Hepatocyte (in vitro differentiated cells): Measurements from ENCODE around the gene SLC23A2. TPM values are rescaled to one million over a fixed set of nuclear protein-coding genes. Genes with fewer than 3 reads are reported as not detected.

ENCODE experiments used
- DNase-seq: peaks from one replicate; pipeline ENCODE4 v3.0.0-alpha.2; 2016; ENCODE audit warnings: low spot score
- H2AFZ ChIP-seq: fragments of 200-600 bp; sonication (generic); 2 replicates; pipeline ENCODE4 v1.6.0; 2016; ENCODE audit warnings: antibody characterized with exemption, mild to moderate bottlenecking
- H3K27ac ChIP-seq: fragments of 200-600 bp; sonication (generic); 2 replicates; pipeline ENCODE4 v1.5.1; 2016; ENCODE audit warnings: mild to moderate bottlenecking
- H3K27me3 ChIP-seq: fragments of 200-600 bp; sonication (generic); 2 replicates; pipeline ENCODE4 v1.6.1; 2016
- H3K36me3 ChIP-seq: fragments of 200-600 bp; sonication (generic); replicated peaks from 2 replicates; pipeline ENCODE4 v1.5.1; 2016; ENCODE audit warnings: low read depth; ENCODE audit not compliant: insufficient read depth
- H3K4me1 ChIP-seq: fragments of 200-600 bp; sonication (generic); 2 replicates; pipeline ENCODE4 v1.5.1; 2016; ENCODE audit warnings: mild to moderate bottlenecking, moderate library complexity; ENCODE audit not compliant: insufficient read depth
- H3K4me2 ChIP-seq: fragments of 200-600 bp; sonication (generic); 2 replicates; pipeline ENCODE4 v1.6.0; 2016
- H3K4me3 ChIP-seq: fragments of 200-600 bp; sonication (generic); 2 replicates; pipeline ENCODE4 v1.5.1; 2016; ENCODE audit warnings: mild to moderate bottlenecking
- H3K79me2 ChIP-seq: fragments of 200-600 bp; sonication (generic); 2 replicates; pipeline ENCODE4 v1.6.0; 2017; ENCODE audit warnings: mild to moderate bottlenecking
- H3K9me2 ChIP-seq: fragments of 200-600 bp; sonication (generic); replicated peaks from 2 replicates; pipeline ENCODE4 v1.6.0; 2017; ENCODE audit warnings: mild to moderate bottlenecking; ENCODE audit not compliant: insufficient read depth
- H3K9me3 ChIP-seq: fragments of 200-600 bp; sonication (generic); 2 replicates; pipeline ENCODE4 v1.5.1; 2016; ENCODE audit warnings: low read depth, mild to moderate bottlenecking
- H4K20me1 ChIP-seq: fragments of 200-600 bp; sonication (generic); 2 replicates; pipeline ENCODE4 v1.6.0; 2016; ENCODE audit warnings: mild to moderate bottlenecking; ENCODE audit not compliant: insufficient read depth, poor library complexity, severe bottlenecking
- CTCF ChIP-seq: fragments of 200-600 bp; sonication (generic); IDR thresholded peaks from 2 replicates; pipeline ENCODE4 v1.5.1; 2016; ENCODE audit warnings: antibody characterized with exemption, mild to moderate bottlenecking; ENCODE audit not compliant: poor library complexity
- EZH2 ChIP-seq: fragments of 200-600 bp; sonication (generic); IDR thresholded peaks from 2 replicates; pipeline ENCODE4 v1.6.1; 2016; ENCODE audit warnings: antibody characterized with exemption, mild to moderate bottlenecking, borderline replicate concordance
- EZH2phosphoT487 ChIP-seq: fragments of 200-600 bp; sonication (generic); IDR thresholded peaks from one replicate; pipeline ENCODE4 v1.6.1; 2018; ENCODE audit warnings: antibody characterized with exemption, mild to moderate bottlenecking, low read depth, moderate library complexity; ENCODE audit not compliant: unreplicated experiment, severe bottlenecking
- WGBS: methylation state at CpG from one replicate; pipeline ENCODE4 v1.1.6; 2016; ENCODE audit warnings: low lambda C conversion rate; ENCODE audit errors: missing lambda C conversion rate; 5-methylcytosine and 5-hydroxymethylcytosine counted together
- polyA plus RNA-seq: library from polyadenylated mRNA; unstranded; fragments of >200 nt; fragmentation: Nextera tagmentation; extraction: Ambion mirVana; gene quantifications from 2 replicates; pipeline ENCODE4 v1.2.1, GENCODE V29; 2016
- total RNA-seq: library from RNA; depleted of rRNA; stranded (reverse); fragments of >200 nt; gene quantifications from 2 replicates; pipeline ENCODE4 v1.2.3, GENCODE V29; 2014

SLC23A2 gene
- total and polyA plus RNA-seq, 2 experiments from 2014 or later: 8.2 to 13.3 TPM

- H3K4me3 ChIP-seq: no peak overlapping the region
- no peaks in the 10 kb centered on the region for H3K4me1 ChIP-seq
- 84% methylated on average over 6 of the region's 6 CpGs for WGBS
- peaks cover 3% of the 10 kb centered on the region for H3K79me2 ChIP-seq
- H3K4me2 ChIP-seq: no peak overlapping the region
- no peaks in the 10 kb centered on the region for H3K9me3 ChIP-seq
- no peak overlapping the region for H2AFZ ChIP-seq
- DNase-seq: no peak
- no peak overlapping the region for H3K27ac ChIP-seq
- no peaks in the 10 kb centered on the region for H4K20me1 ChIP-seq
- H3K27me3 ChIP-seq: no peaks in the 10 kb centered on the region
- H3K36me3 ChIP-seq: no peaks in the 10 kb centered on the region
- H3K9me2 ChIP-seq: no peaks in the 10 kb centered on the region
- TF ChIP-seq EZH2phosphoT487 (no peak), EZH2 (no peak), CTCF (no peak)
Measured at GRCh38 chr20:4946986-4947385, 54.3 kb downstream of the SLC23A2 start.

GRCh38 chr20:4946585-4946984, 54.7 kb downstream of the SLC23A2 start:
- Histone ChIP-seq H4K20me1 (no peaks in the 10 kb centered on the region), H3K79me2 (peaks cover 3% of the 10 kb centered on the region), H3K4me2 (no peak overlapping the region), H3K36me3 (no peaks in the 10 kb centered on the region), H3K9me2 (no peaks in the 10 kb centered on the region), H3K27ac (no peak overlapping the region), H3K4me3 (no peak overlapping the region), H3K9me3 (no peaks in the 10 kb centered on the region), H2AFZ (no peak overlapping the region), H3K4me1 (no peaks in the 10 kb centered on the region), H3K27me3 (no peaks in the 10 kb centered on the region)
- DNase-seq: no peak
- WGBS: 97% methylated on average over 6 of the region's 6 CpGs
- TF ChIP-seq EZH2phosphoT487 (no peak), EZH2 (no peak)

DNA sequence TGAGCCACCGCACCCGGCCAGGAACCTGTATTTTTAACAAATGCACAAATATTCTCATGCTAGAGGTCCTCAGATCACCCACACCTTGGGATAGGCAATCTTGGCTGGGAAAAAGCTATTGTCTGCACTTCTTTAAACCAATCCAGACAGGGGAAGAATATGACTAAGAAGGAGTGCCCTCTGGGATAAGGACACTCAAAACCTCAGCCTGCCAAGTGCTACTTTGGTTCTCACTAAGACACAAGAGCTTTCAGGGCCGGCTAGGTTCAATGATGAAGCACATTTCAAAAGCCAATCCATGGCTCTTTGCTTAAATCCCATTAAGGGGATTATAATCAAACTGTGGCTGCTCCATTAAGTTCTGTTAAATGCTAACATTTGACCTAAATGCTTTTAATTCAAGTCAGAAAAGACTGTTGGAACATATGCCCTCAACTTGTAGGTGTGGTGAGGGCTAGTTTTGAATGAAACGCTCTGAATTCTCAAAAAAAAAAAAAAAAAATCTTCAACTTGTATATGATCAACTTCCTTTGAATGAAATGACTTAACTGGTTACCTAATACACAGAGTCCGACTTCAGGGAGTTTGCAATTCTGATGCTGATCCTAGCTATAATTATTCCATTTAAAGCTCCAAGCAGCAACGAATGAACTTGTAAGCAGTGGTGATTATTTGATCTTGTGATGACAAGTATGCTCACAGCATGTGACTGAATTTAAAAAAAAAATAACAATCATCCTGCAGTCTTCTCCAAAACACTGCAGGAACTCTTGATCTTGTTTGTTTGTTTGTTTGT, 56.6 kb downstream of the SLC23A2 start:
- Histone ChIP-seq H3K36me3 (no peaks in the 10 kb centered on the region), H3K79me2 (peaks cover 6% of the 10 kb centered on the region), H3K27ac (no peak overlapping the region), H3K27me3 (no peaks in the 10 kb centered on the region), H3K9me3 (no peaks in the 10 kb centered on the region), H3K4me3 (no peak overlapping the region), H3K9me2 (no peaks in the 10 kb centered on the region), H3K4me2 (no peak overlapping the region), H2AFZ (no peak overlapping the region), H4K20me1 (no peaks in the 10 kb centered on the region), H3K4me1 (no peaks in the 10 kb centered on the region)
- TF ChIP-seq CTCF (no peak), EZH2phosphoT487 (no peak), EZH2 (no peak)
- no peak for DNase-seq
- WGBS: 78% methylated on average over 6 of the region's 6 CpGs

- Histone ChIP-seq H3K27me3 (no peaks in the 10 kb centered on the region), H3K9me2 (no peaks in the 10 kb centered on the region), H3K4me3 (no peak overlapping the region), H3K9me3 (no peaks in the 10 kb centered on the region), H3K36me3 (no peaks in the 10 kb centered on the region), H2AFZ (no peak overlapping the region), H3K4me1 (peaks cover 5% of the 10 kb centered on the region), H3K4me2 (no peak overlapping the region), H3K79me2 (peaks cover 4% of the 10 kb centered on the region), H3K27ac (no peak overlapping the region), H4K20me1 (no peaks in the 10 kb centered on the region)
- TF ChIP-seq CTCF (no peak), EZH2phosphoT487 (no peak), EZH2 (no peak)
- no peak for DNase-seq
- WGBS: 71% methylated on average over 5 of the region's 5 CpGs
Measured at GRCh38 chr20:4942331-4942730, 59.0 kb downstream of the SLC23A2 start.
